Endothelial cell of umbilical vein (primary cell): ENCODE measurements around the gene PPP4C. TPM values are rescaled to one million over a fixed set of nuclear protein-coding genes. Genes with fewer than 3 reads are reported as not detected.
A peak's percentile ranks its signal among the peaks of the same experiment; 100 is the strongest.

Experiments used
- BruUV-seq: library from RNA; stranded (reverse); fragments of 400-500 nt; replicated peaks from 2 replicates; lab custom pipeline; 2021; lab: Mats Ljungman, UMichigan
- CTCF ChIA-PET: fragments of 300-600, 350-600 bp; sonication (Branson Sonifier 250); formaldehyde crosslinking; loops from one replicate; lab custom pipeline; 2021; ENCODE audit warnings: antibody characterized with exemption, inconsistent platforms; lab: Charles Lee
- POLR2A ChIA-PET: fragments of 300-600, 350-600 bp; sonication (Branson Sonifier 250); formaldehyde crosslinking; loops from one replicate; lab custom pipeline; 2021; ENCODE audit warnings: antibody characterized with exemption, inconsistent platforms; lab: Charles Lee
- DNase-seq: peaks from one replicate; pipeline ENCODE4 v3.0.0-alpha.2; 2011; ENCODE audit warnings: low read depth, low spot score
- FAIRE-seq: peaks from 2 replicates; lab custom pipeline; 2011; peaks lifted over from hg19 to GRCh38; lab: Jason Lieb, UNC
- H2AFZ ChIP-seq: 2 replicates; pipeline ENCODE4 v1.6.0; 2012; ENCODE audit warnings: low read depth, low read length, control low read depth, inconsistent platforms
- H3K27ac ChIP-seq: 2 replicates; pipeline ENCODE4 v1.5.1; 2011; ENCODE audit warnings: low read depth, mild to moderate bottlenecking, control low read depth, low read length, moderate library complexity; ENCODE audit not compliant: insufficient read depth
- H3K27me3 ChIP-seq, 2 experiments: 2 replicates each; pipeline versions ENCODE4 v1.6.0 to v1.6.1; 2011; ENCODE audit warnings: low read length in 2 of 2, mixed read lengths in 1 of 2; ENCODE audit not compliant: control insufficient read depth in 2 of 2, insufficient read depth in 2 of 2
- H3K36me3 ChIP-seq, 2 experiments: 2 replicates in 1 of 2; 3 replicates in 1 of 2; pipeline ENCODE4 v1.5.1; 2011; ENCODE audit warnings: low read length in 2 of 2, mild to moderate bottlenecking in 1 of 2, moderate library complexity in 1 of 2; ENCODE audit not compliant: control insufficient read depth in 2 of 2, insufficient read depth in 2 of 2; ENCODE audit errors: extremely low read depth in 1 of 2
- H3K4me1 ChIP-seq: 3 replicates; pipeline ENCODE4 v1.5.1; 2011; ENCODE audit warnings: mild to moderate bottlenecking, low read length; ENCODE audit not compliant: control insufficient read depth, insufficient read depth; ENCODE audit errors: extremely low read depth
- H3K4me2 ChIP-seq: 2 replicates; pipeline ENCODE4 v1.6.1; 2011; ENCODE audit warnings: low read length, control low read depth, mixed read lengths; ENCODE audit not compliant: insufficient read depth
- H3K4me3 ChIP-seq, 3 experiments: fragments of 200-600 bp in 1 of 3; sonication (generic), shearing (Covaris generic) in 1 of 3; replicated peaks in 1 of 3; 2 replicates each; pipeline ENCODE4 v1.5.1; 2011 to 2016; ENCODE audit warnings: control low read depth in 3 of 3, low read length in 3 of 3, mild to moderate bottlenecking in 2 of 3, inconsistent platforms in 1 of 3, low read depth in 1 of 3, moderate library complexity in 1 of 3; ENCODE audit not compliant: insufficient read depth in 1 of 3
- H3K79me2 ChIP-seq: 2 replicates; pipeline ENCODE4 v1.6.0; 2012; ENCODE audit warnings: low read length, inconsistent platforms; ENCODE audit not compliant: control insufficient read depth, insufficient read depth
- H3K9ac ChIP-seq: replicated peaks from 2 replicates; pipeline ENCODE3; 2011; ENCODE audit warnings: low read length, control low read depth; ENCODE audit not compliant: insufficient read depth; ENCODE audit errors: extremely low read depth
- H3K9me1 ChIP-seq: replicated peaks from 3 replicates; pipeline ENCODE4 v1.6.0; 2011; ENCODE audit warnings: mild to moderate bottlenecking, low read length; ENCODE audit not compliant: control insufficient read depth, insufficient read depth; ENCODE audit errors: extremely low read depth
- H3K9me3 ChIP-seq: replicated peaks from 2 replicates; pipeline ENCODE4 v1.5.1; 2012; ENCODE audit warnings: low read length, inconsistent platforms; ENCODE audit not compliant: control insufficient read depth, insufficient read depth
- H4K20me1 ChIP-seq: replicated peaks from 2 replicates; pipeline ENCODE3; 2011; ENCODE audit warnings: mild to moderate bottlenecking, low read length; ENCODE audit not compliant: control insufficient read depth, insufficient read depth; ENCODE audit errors: extremely low read depth
- JUN ChIP-seq: IDR thresholded peaks from 2 replicates; pipeline ENCODE4 v1.6.1; 2011; ENCODE audit warnings: borderline replicate concordance, low read depth; ENCODE audit not compliant: insufficient read length, insufficient read depth
- MYC ChIP-seq: IDR thresholded peaks from one replicate; pipeline ENCODE4 v1.6.1; 2011; ENCODE audit warnings: mild to moderate bottlenecking, low read depth, low read length
- POLR2A ChIP-seq: IDR thresholded peaks from 2 replicates; pipeline ENCODE4 v1.6.1; 2012; ENCODE audit warnings: low read depth, mild to moderate bottlenecking, control low read depth, low read length
- POLR2AphosphoS5 ChIP-seq: IDR thresholded peaks from 2 replicates; pipeline ENCODE4 v1.6.1; 2012; ENCODE audit warnings: low read depth, mild to moderate bottlenecking, control low read depth, low read length, moderate library complexity; ENCODE audit not compliant: insufficient read depth
- dilution Hi-C: fragments of 300-500 bp; cut with MboI; formaldehyde crosslinking; loops from one replicate; pipeline ENCODE4 v1.15.0; 2019; ENCODE audit warnings: low sequenced_read_pairs; ENCODE audit not compliant: extremely low pct_ligation_motif_present
- intact Hi-C: fragments of 100-400 bp; cut with micrococcal nuclease; formaldehyde crosslinking; loops from one replicate; pipeline ENCODE4 v1.10.0; 2022
- polyA plus RNA-seq, 4 experiments: library from polyadenylated mRNA; depleted of rRNA in 3 of 4; stranded (reverse) in 3 of 4; unstranded in 1 of 4; fragments of >200 nt; gene quantifications; 2 replicates each; pipeline versions ENCODE4 v1.2.1 to v1.2.3, GENCODE V29; 2011 to 2012; ENCODE audit warnings: missing spikeins in 1 of 4
- total RNA-seq: library from RNA; stranded (reverse); gene quantifications from 2 replicates; pipeline ENCODE4 v1.2.3, GENCODE V29; 2021
- TF ChIP-seq, protein P1 (sequence below): IDR thresholded peaks from 2 replicates; pipeline ENCODE4 v1.6.1; 2011; ENCODE audit not compliant: insufficient read depth, insufficient read length
- TF ChIP-seq, protein P2 (sequence below), 2 donors: IDR thresholded peaks; 1 replicate in 1 of 2; 2 replicates in 1 of 2; pipeline ENCODE4 v1.5.1; 2011; ENCODE audit warnings: low read length in 2 of 2, mild to moderate bottlenecking in 2 of 2, moderate library complexity in 2 of 2, control low read depth in 1 of 2, inconsistent platforms in 1 of 2, low read depth in 1 of 2; ENCODE audit not compliant: insufficient read depth in 1 of 2; ENCODE audit errors: extremely low read depth in 1 of 2

PPP4C gene
- total and polyA plus RNA-seq, 2 donors (not counting 3 experiments of a cell fraction or from before 2014, with no cell fraction given): 167 to 327 TPM

DNA sequence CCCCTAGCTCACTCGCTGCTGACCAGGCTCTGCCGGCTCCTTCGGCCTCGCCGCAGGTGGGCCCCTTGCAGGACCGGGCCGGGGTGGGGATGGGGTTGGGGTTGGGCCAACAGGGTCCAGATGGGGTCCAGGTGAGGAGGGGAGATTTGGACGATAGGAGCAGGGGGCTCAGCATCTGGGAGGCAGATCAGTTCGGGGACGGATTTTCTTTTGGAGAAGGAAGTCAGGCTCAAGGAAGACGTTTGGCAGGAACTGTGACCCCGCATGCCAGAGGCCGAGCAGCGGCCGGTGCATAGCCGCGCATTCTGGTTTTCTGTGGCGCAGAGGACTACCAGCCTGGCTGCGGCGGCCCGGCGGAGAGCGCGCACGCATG, 11.1 kb upstream of the PPP4C start:
- H3K79me2 ChIP-seq: peaks cover 37% of the 10 kb centered on the region
- no peaks in the 10 kb centered on the region for H4K20me1 ChIP-seq
- peaks cover 29% of the 10 kb centered on the region for H3K4me1 ChIP-seq
- peak overlapping the region in 2 of 3 experiments; percentile 20 to 49 for H3K4me3 ChIP-seq
- dilution Hi-C loops (no loop called here), intact Hi-C loops (loop anchor here (1.0 to 2.0 kb wide), 5 partner anchors 9 to 594 kb away; partner anchors contain the start of genes FBRS and PPP4C)
- H3K27me3 ChIP-seq: no peaks in the 10 kb centered on the region
- TF ChIP-seq MYC (no peak), JUN (no peak), POLR2A (no peak), POLR2AphosphoS5 (no peak)
- TF ChIP-seq, protein P1, sequence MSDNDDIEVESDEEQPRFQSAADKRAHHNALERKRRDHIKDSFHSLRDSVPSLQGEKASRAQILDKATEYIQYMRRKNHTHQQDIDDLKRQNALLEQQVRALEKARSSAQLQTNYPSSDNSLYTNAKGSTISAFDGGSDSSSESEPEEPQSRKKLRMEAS: no peak
- TF ChIP-seq, protein P2, sequence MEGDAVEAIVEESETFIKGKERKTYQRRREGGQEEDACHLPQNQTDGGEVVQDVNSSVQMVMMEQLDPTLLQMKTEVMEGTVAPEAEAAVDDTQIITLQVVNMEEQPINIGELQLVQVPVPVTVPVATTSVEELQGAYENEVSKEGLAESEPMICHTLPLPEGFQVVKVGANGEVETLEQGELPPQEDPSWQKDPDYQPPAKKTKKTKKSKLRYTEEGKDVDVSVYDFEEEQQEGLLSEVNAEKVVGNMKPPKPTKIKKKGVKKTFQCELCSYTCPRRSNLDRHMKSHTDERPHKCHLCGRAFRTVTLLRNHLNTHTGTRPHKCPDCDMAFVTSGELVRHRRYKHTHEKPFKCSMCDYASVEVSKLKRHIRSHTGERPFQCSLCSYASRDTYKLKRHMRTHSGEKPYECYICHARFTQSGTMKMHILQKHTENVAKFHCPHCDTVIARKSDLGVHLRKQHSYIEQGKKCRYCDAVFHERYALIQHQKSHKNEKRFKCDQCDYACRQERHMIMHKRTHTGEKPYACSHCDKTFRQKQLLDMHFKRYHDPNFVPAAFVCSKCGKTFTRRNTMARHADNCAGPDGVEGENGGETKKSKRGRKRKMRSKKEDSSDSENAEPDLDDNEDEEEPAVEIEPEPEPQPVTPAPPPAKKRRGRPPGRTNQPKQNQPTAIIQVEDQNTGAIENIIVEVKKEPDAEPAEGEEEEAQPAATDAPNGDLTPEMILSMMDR (IDR thresholded peaks at IDR 0.05; ENCODE audit: extremely low read depth in 1 of 2, insufficient read depth in 1 of 2, low read depth in 1 of 2, low read length in 2 of 2): no peak
- no peak for DNase-seq
- no peak for FAIRE-seq
- H3K27ac ChIP-seq: peak overlapping the region; percentile 71
- H3K4me2 ChIP-seq: peak overlapping the region; percentile 59
- H3K9ac ChIP-seq: peak overlapping the region; percentile 63
- POLR2A ChIA-PET: interaction anchor here (1.0 to 2.8 kb wide), 4 partner anchors 10 to 33 kb away, joined by 3 to 21 read pairs (median 11); partner anchors contain the start of gene PPP4C
- TSS peak; percentile 75 for BruUV-seq
- peaks cover 12 to 22% of the 10 kb centered on the region in 2 experiments for H3K36me3 ChIP-seq
- H3K9me3 ChIP-seq: no peaks in the 10 kb centered on the region
- no peaks in the 10 kb centered on the region for H3K9me1 ChIP-seq
- no peak overlapping the region for H2AFZ ChIP-seq
- CTCF ChIA-PET: interaction anchor here (0.6 to 4.5 kb wide), 9 partner anchors 8 to 257 kb away, joined by 3 to 53 read pairs (median 4); partner anchors contain the start of genes PPP4C and TBX6
